Fibroblast of gingiva (primary cell): Measurements from ENCODE around the gene MAPK6.

Experiments used
- DNase-seq: peaks from one replicate; pipeline ENCODE4 v3.0.0-alpha.2; 2011; ENCODE audit warnings: low read depth

The MAPK6 gene

GRCh38 chr15:52103217-52104207, 84.5 kb downstream of the MAPK6 start:
- peak; percentile 88 for DNase-seq

DNA sequence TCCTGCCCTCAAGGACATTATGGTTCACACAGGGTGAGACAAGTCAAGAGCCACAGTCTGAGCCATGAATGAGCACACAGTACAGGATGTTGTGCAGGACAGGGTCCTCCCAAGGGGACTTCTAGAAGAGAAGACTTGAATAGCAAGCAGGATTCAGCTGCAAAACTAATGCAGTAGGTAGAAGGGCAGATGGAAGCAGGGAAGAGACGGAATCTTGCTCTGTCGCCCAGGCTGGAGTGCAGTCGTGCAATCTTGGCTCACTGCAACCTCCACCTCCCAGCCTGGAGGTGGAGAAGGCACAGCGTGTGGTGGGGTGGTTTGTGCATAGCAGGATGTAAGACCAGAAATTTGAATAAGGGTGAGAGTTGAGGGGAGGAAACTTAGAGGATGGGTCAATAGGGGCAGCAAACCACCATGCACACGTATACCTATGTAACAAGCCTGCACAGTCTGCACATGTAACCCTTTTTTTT, 85.5 kb downstream of the MAPK6 start:
- no peak for DNase-seq

GRCh38 chr15:52105846-52106245, 86.8 kb downstream of the MAPK6 start:
- DNase-seq, result peak; percentile 2

DNA sequence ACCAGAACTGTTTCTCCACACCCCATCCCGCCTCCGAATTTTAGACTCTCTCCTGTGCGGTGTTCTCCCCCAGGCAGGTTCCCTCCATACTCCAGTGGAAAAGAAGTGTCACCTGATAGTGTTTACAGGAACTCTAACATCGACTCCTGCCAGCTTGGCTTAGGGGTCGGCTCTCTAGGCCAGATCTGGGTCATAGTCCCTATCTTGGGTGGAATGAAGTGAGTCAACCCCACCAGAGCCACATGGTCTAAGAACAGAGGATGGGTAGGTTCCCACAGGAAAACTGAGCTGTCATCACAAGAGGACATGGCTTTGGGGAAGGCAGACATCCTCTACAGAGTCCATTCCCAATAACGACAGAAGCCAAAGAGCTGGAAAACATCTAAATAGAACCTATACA, 87.6 kb downstream of the MAPK6 start:
- no peak for DNase-seq

GRCh38 chr15:52107238-52107637, 88.2 kb downstream of the MAPK6 start:
- no peak for DNase-seq

- no peak for DNase-seq
Observed at GRCh38 chr15:52109559-52110451, 90.8 kb downstream of the MAPK6 start.

GRCh38 chr15:52111517-52112202, 92.6 kb downstream of the MAPK6 start:
- no peak for DNase-seq

GRCh38 chr15:52112203-52112750, 93.3 kb downstream of the MAPK6 start:
- no peak for DNase-seq

DNA sequence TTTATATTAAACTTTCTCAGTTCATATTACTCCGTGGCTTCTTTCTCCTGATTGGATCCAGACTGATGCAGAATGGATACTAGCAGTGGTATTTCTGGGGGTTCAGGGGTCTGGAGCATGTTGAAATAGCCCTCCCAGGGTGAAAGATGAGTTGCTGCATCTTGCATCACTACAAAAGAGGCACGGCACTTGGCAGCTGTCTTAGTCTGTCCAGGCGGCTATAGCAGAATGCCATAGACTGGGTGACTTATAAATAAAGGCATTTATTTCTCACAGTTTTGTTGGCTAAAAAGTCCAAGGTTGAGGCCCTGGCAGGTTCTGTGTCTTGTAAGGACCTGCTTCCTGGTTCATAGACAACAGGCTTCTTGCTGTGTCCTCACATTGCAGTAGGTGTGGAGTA, 94.2 kb downstream of the MAPK6 start:
- peak; percentile 61 for DNase-seq

DNA sequence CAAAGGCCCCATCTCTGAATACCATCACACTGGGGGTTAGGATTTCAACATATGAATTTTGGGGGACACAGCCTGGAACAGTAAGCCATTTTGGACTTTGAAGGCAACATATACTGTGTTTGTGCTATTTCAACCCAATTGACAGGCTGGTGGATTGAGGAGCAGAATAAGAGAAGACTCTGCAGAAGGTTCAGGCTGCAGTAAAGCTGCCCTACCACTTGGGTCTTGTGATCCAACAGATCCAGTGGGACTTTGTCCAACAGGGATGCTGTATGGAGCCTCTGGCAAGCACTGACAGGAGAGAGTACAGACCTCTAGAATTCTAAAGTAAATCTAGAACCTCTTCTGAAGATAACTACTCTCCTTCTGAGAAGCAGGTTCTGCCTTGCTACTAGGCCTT, 94.7 kb downstream of the MAPK6 start:
- DNase-seq, result no peak

- no peak for DNase-seq
Observed at GRCh38 chr15:52114261-52115055, 95.4 kb downstream of the MAPK6 start.

GRCh38 chr15:52115598-52116427, 96.8 kb downstream of the MAPK6 start:
- no peak for DNase-seq
